ENCODE results near the gene P2RX7. TPM values are rescaled to one million over a fixed set of nuclear protein-coding genes. Genes with fewer than 3 reads are reported as not detected.

The P2RX7 gene
- total and polyA plus RNA-seq, 4 donors, result 2.1 to 12.8 (median 4.1) TPM

GRCh38 chr12:121167951-121168350, 35.3 kb downstream of the P2RX7 start:
- no peaks in the 10 kb centered on the region for H3K36me3 ChIP-seq (ENCODE audit: control insufficient read depth in 1 of 2, insufficient read depth in 2 of 2, low read length in 1 of 2)
- H3K4me1 ChIP-seq (ENCODE audit: control insufficient read depth in 1 of 2, insufficient read depth in 2 of 2, low read length in 2 of 2), result no peaks in the 10 kb centered on the region
- H3K4me3 ChIP-seq (ENCODE audit: low read length in 2 of 2), result no peak overlapping the region
- H3K27me3 ChIP-seq (ENCODE audit: control insufficient read depth in 1 of 2, insufficient read depth in 2 of 2, low read length in 1 of 2), result no peaks in the 10 kb centered on the region
- intact Hi-C loops (cut with DNase I), result no loop called here
- no peak for DNase-seq
- H3K27ac ChIP-seq (ENCODE audit: low read depth in 1 of 2, low read length in 2 of 2), result no peak overlapping the region
- H3K9me3 ChIP-seq (ENCODE audit: control insufficient read depth, low read length), result no peaks in the 10 kb centered on the region
- no peak for ATAC-seq (ENCODE audit: low FRiP score)
- WGBS, 2 donors, result 73 to 75% methylated on average over 3 of the region's 3 CpGs

- H3K9me3 ChIP-seq (ENCODE audit: control insufficient read depth, low read length), result no peaks in the 10 kb centered on the region
- ATAC-seq (ENCODE audit: low FRiP score) (no peak), DNase-seq (no peak)
- H3K36me3 ChIP-seq (ENCODE audit: control insufficient read depth in 1 of 2, insufficient read depth in 2 of 2, low read length in 1 of 2), result no peaks in the 10 kb centered on the region
- H3K27ac ChIP-seq (ENCODE audit: low read depth in 1 of 2, low read length in 2 of 2), result no peak overlapping the region
- no peaks in the 10 kb centered on the region for H3K27me3 ChIP-seq (ENCODE audit: control insufficient read depth in 1 of 2, insufficient read depth in 2 of 2, low read length in 1 of 2)
- intact Hi-C loops (cut with DNase I), result no loop called here
- no peak overlapping the region for H3K4me3 ChIP-seq (ENCODE audit: low read length in 2 of 2)
- 80 to 81% methylated on average over 5 of the region's 5 CpGs for WGBS, 2 donors
- no peaks in the 10 kb centered on the region for H3K4me1 ChIP-seq (ENCODE audit: control insufficient read depth in 1 of 2, insufficient read depth in 2 of 2, low read length in 2 of 2)
Measured at GRCh38 chr12:121170151-121170550, 37.5 kb downstream of the P2RX7 start.

- no peak overlapping the region for H3K27ac ChIP-seq (ENCODE audit: low read depth in 1 of 2, low read length in 2 of 2)
- 84 to 85% methylated on average over 14 of the region's 14 CpGs for WGBS, 2 donors
- intact Hi-C loops (cut with DNase I), result no loop called here
- DNase-seq, result no peak
- no peaks in the 10 kb centered on the region for H3K36me3 ChIP-seq (ENCODE audit: control insufficient read depth in 1 of 2, insufficient read depth in 2 of 2, low read length in 1 of 2)
- H3K27me3 ChIP-seq (ENCODE audit: control insufficient read depth in 1 of 2, insufficient read depth in 2 of 2, low read length in 1 of 2), result no peaks in the 10 kb centered on the region
- no peak for ATAC-seq (ENCODE audit: low FRiP score)
- H3K4me1 ChIP-seq (ENCODE audit: control insufficient read depth in 1 of 2, insufficient read depth in 2 of 2, low read length in 2 of 2), result no peaks in the 10 kb centered on the region
- no peak overlapping the region for H3K4me3 ChIP-seq (ENCODE audit: low read length in 2 of 2)
- H3K9me3 ChIP-seq (ENCODE audit: control insufficient read depth, low read length), result no peaks in the 10 kb centered on the region
Measured at GRCh38 chr12:121170611-121171260, 38.1 kb downstream of the P2RX7 start.

DNA sequence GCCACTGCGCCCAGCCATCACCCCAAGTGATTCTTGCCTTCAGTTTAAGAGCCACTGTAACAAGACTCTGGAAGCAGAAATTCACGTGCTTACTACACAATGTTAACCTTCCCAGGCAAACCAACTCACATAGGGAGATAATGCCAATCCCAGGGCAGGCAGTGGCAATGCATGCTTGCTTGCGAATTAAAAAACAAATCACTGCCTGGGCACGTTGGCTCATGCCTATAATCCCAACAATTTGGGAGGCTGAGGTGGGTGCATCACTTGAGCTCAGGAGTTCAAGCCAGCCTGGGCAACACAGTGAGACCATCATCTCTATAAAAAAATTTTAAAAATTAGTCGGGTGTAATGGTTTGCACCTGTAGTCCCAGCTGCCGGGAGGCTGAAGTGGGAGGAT, 39.5 kb downstream of the P2RX7 start:
- Histone ChIP-seq H3K4me1 (ENCODE audit: control insufficient read depth in 1 of 2, insufficient read depth in 2 of 2, low read length in 2 of 2) (no peaks in the 10 kb centered on the region), H3K4me3 (ENCODE audit: low read length in 2 of 2) (no peak overlapping the region), H3K9me3 (ENCODE audit: control insufficient read depth, low read length) (no peaks in the 10 kb centered on the region), H3K36me3 (ENCODE audit: control insufficient read depth in 1 of 2, insufficient read depth in 2 of 2, low read length in 1 of 2) (no peaks in the 10 kb centered on the region), H3K27ac (ENCODE audit: low read depth in 1 of 2, low read length in 2 of 2) (no peak overlapping the region), H3K27me3 (ENCODE audit: control insufficient read depth in 1 of 2, insufficient read depth in 2 of 2, low read length in 1 of 2) (no peaks in the 10 kb centered on the region)
- 92 to 93% methylated on average over 6 of the region's 6 CpGs for WGBS, 2 donors
- ATAC-seq (ENCODE audit: low FRiP score), result no peak
- no peak for DNase-seq
- intact Hi-C loops (cut with DNase I), result no loop called here

- H3K27ac ChIP-seq (ENCODE audit: low read depth in 1 of 2, low read length in 2 of 2), result no peak overlapping the region
- DNase-seq, result peak in 1 of 2 donors; percentile 54
- no peaks in the 10 kb centered on the region for H3K27me3 ChIP-seq (ENCODE audit: control insufficient read depth in 1 of 2, insufficient read depth in 2 of 2, low read length in 1 of 2)
- intact Hi-C loops (cut with DNase I), result no loop called here
- no peaks in the 10 kb centered on the region for H3K9me3 ChIP-seq (ENCODE audit: control insufficient read depth, low read length)
- WGBS, 2 donors, result 78 to 82% methylated on average over 16 of the region's 16 CpGs
- no peak overlapping the region for H3K4me3 ChIP-seq (ENCODE audit: low read length in 2 of 2)
- no peak for ATAC-seq (ENCODE audit: low FRiP score)
- H3K4me1 ChIP-seq (ENCODE audit: control insufficient read depth in 1 of 2, insufficient read depth in 2 of 2, low read length in 2 of 2), result no peaks in the 10 kb centered on the region
- H3K36me3 ChIP-seq (ENCODE audit: control insufficient read depth in 1 of 2, insufficient read depth in 2 of 2, low read length in 1 of 2), result no peaks in the 10 kb centered on the region
Measured at GRCh38 chr12:121175383-121176119, 42.9 kb downstream of the P2RX7 start.

DNA sequence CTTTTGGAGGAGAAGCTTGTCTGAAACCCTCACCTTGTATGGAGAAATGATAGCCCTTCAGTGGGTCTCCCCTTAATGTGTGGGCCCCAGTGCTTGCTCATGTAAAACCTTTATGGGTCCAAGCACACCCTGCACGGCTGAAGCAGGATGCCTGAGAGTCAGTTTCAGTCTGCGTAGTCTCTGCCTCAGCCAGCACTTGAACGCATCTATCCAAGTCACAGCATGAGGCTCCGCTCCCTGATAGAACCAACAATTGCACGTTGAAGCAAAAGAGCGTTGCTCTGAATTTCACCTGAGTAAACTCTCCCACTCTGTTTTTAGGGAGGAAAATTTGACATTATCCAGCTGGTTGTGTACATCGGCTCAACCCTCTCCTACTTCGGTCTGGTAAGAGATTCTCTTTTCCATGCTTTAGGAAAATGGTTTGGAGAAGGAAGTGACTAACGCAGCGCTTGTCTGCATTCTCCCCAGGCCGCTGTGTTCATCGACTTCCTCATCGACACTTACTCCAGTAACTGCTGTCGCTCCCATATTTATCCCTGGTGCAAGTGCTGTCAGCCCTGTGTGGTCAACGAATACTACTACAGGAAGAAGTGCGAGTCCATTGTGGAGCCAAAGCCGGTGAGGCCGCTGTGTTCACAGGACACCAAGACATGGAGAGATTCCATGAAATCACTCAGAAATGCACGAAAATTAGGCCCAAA, 44.3 kb downstream of the P2RX7 start:
- DNase-seq (peak in 1 of 2 donors; percentile 51), ATAC-seq (ENCODE audit: low FRiP score) (no peak)
- 91% methylated on average over 19 of the region's 19 CpGs for WGBS, 2 donors
- Histone ChIP-seq H3K27me3 (ENCODE audit: control insufficient read depth in 1 of 2, insufficient read depth in 2 of 2, low read length in 1 of 2) (no peaks in the 10 kb centered on the region), H3K4me3 (ENCODE audit: low read length in 2 of 2) (no peak overlapping the region), H3K4me1 (ENCODE audit: control insufficient read depth in 1 of 2, insufficient read depth in 2 of 2, low read length in 2 of 2) (no peaks in the 10 kb centered on the region), H3K27ac (ENCODE audit: low read depth in 1 of 2, low read length in 2 of 2) (no peak overlapping the region), H3K36me3 (ENCODE audit: control insufficient read depth in 1 of 2, insufficient read depth in 2 of 2, low read length in 1 of 2) (no peaks in the 10 kb centered on the region), H3K9me3 (ENCODE audit: control insufficient read depth, low read length) (no peaks in the 10 kb centered on the region)
- intact Hi-C loops (cut with DNase I), result no loop called here

- no peaks in the 10 kb centered on the region for H3K4me1 ChIP-seq (ENCODE audit: control insufficient read depth in 1 of 2, insufficient read depth in 2 of 2, low read length in 2 of 2)
- no peak overlapping the region for H3K27ac ChIP-seq (ENCODE audit: low read depth in 1 of 2, low read length in 2 of 2)
- ATAC-seq (ENCODE audit: low FRiP score) (no peak), DNase-seq (no peak)
- H3K9me3 ChIP-seq (ENCODE audit: control insufficient read depth, low read length), result no peaks in the 10 kb centered on the region
- 72 to 78% methylated on average over 3 of the region's 3 CpGs for WGBS, 2 donors
- intact Hi-C loops (cut with DNase I), result no loop called here
- H3K4me3 ChIP-seq (ENCODE audit: low read length in 2 of 2), result no peak overlapping the region
- no peaks in the 10 kb centered on the region for H3K27me3 ChIP-seq (ENCODE audit: control insufficient read depth in 1 of 2, insufficient read depth in 2 of 2, low read length in 1 of 2)
- no peaks in the 10 kb centered on the region for H3K36me3 ChIP-seq (ENCODE audit: control insufficient read depth in 1 of 2, insufficient read depth in 2 of 2, low read length in 1 of 2)
Measured at GRCh38 chr12:121181181-121181580, 48.5 kb downstream of the P2RX7 start.

DNA sequence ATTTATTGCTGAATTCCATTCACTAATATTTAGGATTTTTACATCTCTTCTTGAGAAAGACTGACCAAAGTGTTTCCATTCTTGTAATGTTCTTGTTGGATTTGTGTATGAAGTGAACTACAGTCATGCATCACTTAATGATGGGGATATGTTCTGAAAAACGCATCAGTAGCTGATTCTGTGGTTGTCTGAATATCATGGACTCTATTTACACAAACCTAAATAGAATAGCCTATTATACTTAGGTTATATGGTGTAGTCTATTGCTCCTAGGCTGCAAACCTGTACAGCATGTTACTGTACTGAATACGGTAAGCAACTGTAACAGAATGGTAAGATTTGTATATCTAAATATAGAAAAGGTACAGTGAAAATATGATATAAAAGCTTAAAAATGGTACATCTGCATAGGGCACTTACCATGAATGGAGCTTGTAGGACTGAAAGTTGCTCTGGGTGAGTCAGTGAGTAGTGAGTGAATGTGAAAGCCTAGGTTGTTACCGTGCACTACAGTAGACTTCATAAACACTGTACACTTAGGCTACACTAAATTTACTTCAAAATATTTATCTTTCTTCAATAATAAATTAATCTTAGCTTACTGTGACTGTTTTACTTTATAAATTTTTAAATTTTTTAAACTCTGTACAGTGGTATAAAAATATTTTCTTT, 49.7 kb downstream of the P2RX7 start:
- no peak for ATAC-seq (ENCODE audit: low FRiP score)
- no peak for DNase-seq
- no peaks in the 10 kb centered on the region for H3K4me1 ChIP-seq (ENCODE audit: control insufficient read depth in 1 of 2, insufficient read depth in 2 of 2, low read length in 2 of 2)
- no peak overlapping the region for H3K27ac ChIP-seq (ENCODE audit: low read depth in 1 of 2, low read length in 2 of 2)
- no peaks in the 10 kb centered on the region for H3K27me3 ChIP-seq (ENCODE audit: control insufficient read depth in 1 of 2, insufficient read depth in 2 of 2, low read length in 1 of 2)
- intact Hi-C loops (cut with DNase I), result no loop called here
- WGBS, 2 donors, result 82 to 85% methylated on average over 3 of the region's 3 CpGs
- H3K9me3 ChIP-seq (ENCODE audit: control insufficient read depth, low read length), result no peaks in the 10 kb centered on the region
- H3K36me3 ChIP-seq (ENCODE audit: control insufficient read depth in 1 of 2, insufficient read depth in 2 of 2, low read length in 1 of 2), result no peaks in the 10 kb centered on the region
- no peak overlapping the region for H3K4me3 ChIP-seq (ENCODE audit: low read length in 2 of 2)
